HFF-Myc (cell line): ENCODE measurements around the gene HES3.
A peak's percentile ranks its signal among the peaks of the same experiment; 100 is the strongest.

ENCODE experiments used
- DNase-seq: peaks from one replicate; pipeline ENCODE4 v3.0.0-alpha.2; 2011; ENCODE audit warnings: low read depth; ENCODE audit errors: extremely low read depth
- H3K4me3 ChIP-seq: replicated peaks from 2 replicates; pipeline ENCODE4 v1.5.1; 2011; ENCODE audit warnings: low read depth, mild to moderate bottlenecking, control low read depth, low read length
- CTCF ChIP-seq: IDR thresholded peaks from 2 replicates; pipeline ENCODE4 v1.5.1; 2012; ENCODE audit warnings: mild to moderate bottlenecking, low read depth, low read length, control low read depth; ENCODE audit errors: missing control alignments

HES3 gene

GRCh38 chr1:6269720-6270400 is 25.9 kb downstream of the HES3 start:
- TF ChIP-seq CTCF, result no peak
- DNase-seq, result no peak
- no peak overlapping the region for H3K4me3 ChIP-seq

GRCh38 chr1:6270401-6270800 is 26.4 kb downstream of the HES3 start:
- no peak for TF ChIP-seq CTCF
- no peak for DNase-seq
- no peak overlapping the region for H3K4me3 ChIP-seq

- TF ChIP-seq CTCF, result no peak
- no peak overlapping the region for H3K4me3 ChIP-seq
- DNase-seq, result no peak
Observed at GRCh38 chr1:6271006-6271405, 27.0 kb downstream of the HES3 start.

- no peak for DNase-seq
- H3K4me3 ChIP-seq, result no peak overlapping the region
- TF ChIP-seq CTCF, result no peak
Observed at GRCh38 chr1:6271554-6271953, 27.6 kb downstream of the HES3 start.

GRCh38 chr1:6272452-6272851 is 28.5 kb downstream of the HES3 start:
- no peak for TF ChIP-seq CTCF
- DNase-seq, result no peak
- no peak overlapping the region for H3K4me3 ChIP-seq

- TF ChIP-seq CTCF, result peak; percentile 29
- no peak for DNase-seq
- H3K4me3 ChIP-seq, result no peak overlapping the region
Observed at GRCh38 chr1:6272868-6273267, 28.9 kb downstream of the HES3 start.

GRCh38 chr1:6273380-6273891 is 29.5 kb downstream of the HES3 start:
- no peak for DNase-seq
- H3K4me3 ChIP-seq, result no peak overlapping the region
- no peak for TF ChIP-seq CTCF
